ENCODE measurements around the gene RUFY3.
"Not testable (repeated sequence)": the region's sequence is repeated elsewhere in the genome, so short reads cannot be mapped to it uniquely, and the experiment has no call there.

RUFY3 gene

GRCh38 chr4:70705183-70706043 is 16.4 kb upstream of the RUFY3 start:
- peak; percentile 81 for DNase-seq (ENCODE audit: low spot score)

- no peak for DNase-seq (ENCODE audit: low spot score)
These were observed 15.7 kb upstream of the RUFY3 start for GRCh38 chr4:70706044-70706461.

- no peak for DNase-seq (ENCODE audit: low spot score)
These were observed 15.2 kb upstream of the RUFY3 start for GRCh38 chr4:70706516-70706915.

GRCh38 chr4:70709611-70710205 is 12.1 kb upstream of the RUFY3 start:
- no peak for DNase-seq (ENCODE audit: low spot score)

- DNase-seq (ENCODE audit: low spot score): no peak
These were observed 10.2 kb upstream of the RUFY3 start for GRCh38 chr4:70711599-70711998.

GRCh38 chr4:70712150-70712549 is 9.6 kb upstream of the RUFY3 start:
- no peak for DNase-seq (ENCODE audit: low spot score)

- no peak for DNase-seq (ENCODE audit: low spot score)
These were observed 8.9 kb upstream of the RUFY3 start for GRCh38 chr4:70712604-70713452.

GRCh38 chr4:70713453-70714078 is 8.2 kb upstream of the RUFY3 start:
- DNase-seq (ENCODE audit: low spot score): no peak

- DNase-seq (ENCODE audit: low spot score): no peak
These were observed 7.5 kb upstream of the RUFY3 start for GRCh38 chr4:70714079-70714887.

GRCh38 chr4:70715097-70715496 is 6.7 kb upstream of the RUFY3 start:
- DNase-seq (ENCODE audit: low spot score): no peak

GRCh38 chr4:70718811-70719604 is 2.8 kb upstream of the RUFY3 start:
- no peak for DNase-seq (ENCODE audit: low spot score)

- no peak for DNase-seq (ENCODE audit: low spot score)
These were observed 531 bp downstream of the RUFY3 start for GRCh38 chr4:70722199-70722791.

GRCh38 chr4:70724463-70724862 is 2.7 kb downstream of the RUFY3 start:
- no peak for DNase-seq (ENCODE audit: low spot score)

GRCh38 chr4:70725633-70726032 is 3.9 kb downstream of the RUFY3 start:
- no peak for DNase-seq (ENCODE audit: low spot score)

- not testable (repeated sequence) for DNase-seq (ENCODE audit: low spot score)
These were observed 4.8 kb downstream of the RUFY3 start for GRCh38 chr4:70726515-70726914.

GRCh38 chr4:70728091-70728490 is 6.3 kb downstream of the RUFY3 start:
- DNase-seq (ENCODE audit: low spot score): no peak

GRCh38 chr4:70732878-70733277 is 11.1 kb downstream of the RUFY3 start:
- DNase-seq (ENCODE audit: low spot score): not testable (repeated sequence)

GRCh38 chr4:70734168-70734954 is 12.6 kb downstream of the RUFY3 start:
- peak; percentile 76 for DNase-seq (ENCODE audit: low spot score)

GRCh38 chr4:70734971-70735370 is 13.2 kb downstream of the RUFY3 start:
- no peak for DNase-seq (ENCODE audit: low spot score)
